DMS153 (cell line): ENCODE measurements around the gene FARS2.

Source experiments
- DNase-seq: peaks from one replicate; lab custom pipeline; 2025; lab: John Stamatoyannopoulos, UW

The FARS2 gene

DNA sequence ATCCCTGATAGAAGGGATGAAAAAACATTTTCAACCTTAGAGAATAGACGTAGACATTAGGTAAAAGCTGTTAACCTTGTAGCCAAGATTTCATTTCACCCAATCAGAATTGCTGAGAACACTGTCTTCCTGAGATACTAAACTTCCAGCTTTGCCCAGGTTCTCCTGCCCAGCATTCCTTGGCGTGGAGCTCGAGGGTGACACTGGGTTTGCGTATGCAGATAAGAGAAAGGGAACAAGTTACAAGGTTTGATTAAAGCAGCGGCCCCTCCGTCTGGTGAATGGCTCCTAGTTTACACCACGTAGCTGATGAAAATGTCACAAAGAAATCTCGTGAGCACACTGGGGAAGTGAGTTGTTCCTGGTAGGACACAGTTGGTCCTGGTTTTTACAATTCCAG is 247.8 kb downstream of the FARS2 start:
- DNase-seq, result no peak

GRCh38 chr6:5510331-5511133 is 249.2 kb downstream of the FARS2 start:
- DNase-seq, result no peak

GRCh38 chr6:5511954-5512353 is 250.6 kb downstream of the FARS2 start:
- no peak for DNase-seq

- no peak for DNase-seq
These were observed 251.1 kb downstream of the FARS2 start for GRCh38 chr6:5512422-5512821.

DNA sequence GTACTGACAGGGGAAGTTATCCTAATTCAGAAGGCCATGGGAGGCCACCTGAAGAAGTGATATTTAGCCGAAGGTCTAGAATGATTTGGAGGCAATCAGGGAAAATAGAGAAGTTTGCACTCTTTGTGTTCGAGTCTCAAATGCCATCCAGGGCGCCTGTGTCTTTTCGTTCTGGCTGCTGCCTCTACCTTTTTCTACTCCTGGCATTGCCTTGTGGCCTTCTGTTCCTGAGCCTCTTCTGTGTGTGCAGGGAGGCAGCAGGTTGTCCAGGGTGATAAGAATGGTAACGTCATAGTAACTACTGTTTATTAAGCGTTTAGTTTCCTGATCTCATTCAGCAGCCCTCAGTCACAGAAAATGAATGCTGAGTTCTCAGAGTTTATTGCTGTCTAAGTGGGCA is 252.1 kb downstream of the FARS2 start:
- DNase-seq, result peak; percentile 83

- DNase-seq, result no peak
These were observed 253.0 kb downstream of the FARS2 start for GRCh38 chr6:5514353-5514752.

- no peak for DNase-seq
These were observed 253.9 kb downstream of the FARS2 start for GRCh38 chr6:5515200-5515599.

DNA sequence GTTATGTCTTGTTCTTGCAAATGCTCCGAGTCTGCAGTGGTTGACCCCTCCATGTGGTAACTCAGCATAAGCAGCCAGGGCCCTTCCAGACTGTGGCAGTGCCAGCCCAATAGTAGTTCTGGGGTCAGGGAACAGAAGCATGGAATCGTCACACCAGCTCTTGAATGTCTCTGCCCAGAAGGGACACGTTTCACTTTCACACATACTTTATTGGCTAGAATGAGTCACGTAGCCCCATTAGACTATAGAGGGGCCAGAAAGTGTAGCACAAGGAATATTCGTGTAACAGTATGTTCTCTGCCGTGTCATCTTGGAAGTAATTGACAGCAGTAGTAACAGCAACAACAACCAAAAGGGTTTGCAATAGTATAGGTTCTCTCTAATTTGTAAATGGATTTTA is 254.7 kb downstream of the FARS2 start:
- no peak for DNase-seq

DNA sequence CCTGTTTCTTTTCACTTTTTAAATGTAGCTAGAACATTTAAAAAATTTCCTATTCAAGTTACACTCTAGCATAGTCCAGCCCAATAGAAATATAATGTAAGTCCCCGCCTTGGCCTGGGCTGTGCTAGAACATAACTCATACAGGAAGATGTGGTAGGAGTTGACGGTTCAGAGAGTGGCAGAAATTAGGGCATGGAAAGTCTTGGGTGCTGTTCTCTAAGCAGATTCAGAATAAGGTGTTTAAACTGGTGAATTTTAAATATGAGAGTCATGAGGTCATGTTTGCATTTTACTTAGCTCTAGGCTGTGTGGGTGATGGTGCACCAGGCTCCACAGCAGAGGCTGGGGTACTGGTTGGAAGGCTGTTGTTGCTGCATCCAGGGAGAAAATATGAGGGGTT is 256.5 kb downstream of the FARS2 start:
- no peak for DNase-seq

GRCh38 chr6:5518936-5519491 is 257.7 kb downstream of the FARS2 start:
- no peak for DNase-seq

GRCh38 chr6:5520796-5521195 is 259.5 kb downstream of the FARS2 start:
- DNase-seq, result no peak

- no peak for DNase-seq
These were observed 260.0 kb downstream of the FARS2 start for GRCh38 chr6:5521322-5521721.

DNA sequence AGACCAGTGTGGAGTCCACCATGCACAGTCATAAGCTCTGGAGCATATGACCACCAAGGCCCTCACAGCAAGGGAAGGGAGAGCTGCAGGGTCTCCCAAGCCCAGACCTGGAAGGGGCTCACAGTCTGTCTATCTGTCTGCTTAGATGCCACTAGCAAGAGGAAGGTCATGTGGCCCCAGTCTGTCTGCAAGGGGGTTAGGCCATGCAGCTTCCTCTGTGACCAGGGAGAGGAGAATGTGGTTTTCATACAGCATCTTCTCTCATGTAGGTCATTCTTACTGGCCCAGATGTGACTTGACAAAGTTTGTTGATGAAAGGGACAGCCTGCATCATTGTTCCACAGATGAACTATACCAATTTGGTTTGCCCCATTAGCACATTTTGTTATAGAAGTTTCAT is 260.8 kb downstream of the FARS2 start:
- DNase-seq, result no peak

- DNase-seq, result no peak
These were observed 262.8 kb downstream of the FARS2 start for GRCh38 chr6:5524110-5524509.

GRCh38 chr6:5525209-5525608 is 263.9 kb downstream of the FARS2 start:
- DNase-seq, result no peak

DNA sequence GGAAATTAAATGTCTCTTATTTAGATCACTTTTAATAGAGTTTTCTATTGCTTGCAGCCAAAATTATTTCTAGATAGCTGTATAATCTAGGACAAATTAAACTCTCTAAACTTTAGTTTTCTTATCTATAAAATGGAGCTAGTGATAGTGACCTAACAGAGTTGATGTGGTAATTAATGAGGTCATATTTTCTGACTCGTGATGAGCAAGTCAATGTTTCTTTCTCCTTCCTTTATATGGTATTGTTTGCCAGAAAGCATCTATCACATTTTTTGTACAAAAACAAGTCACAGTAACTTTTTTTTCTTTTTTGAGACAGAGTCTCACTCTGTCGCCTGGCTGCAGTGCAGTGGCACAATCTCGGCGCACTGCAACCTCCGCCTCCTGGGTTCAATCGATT is 267.7 kb downstream of the FARS2 start:
- DNase-seq, result no peak

GRCh38 chr6:5529733-5530132 is 268.4 kb downstream of the FARS2 start:
- DNase-seq, result no peak

DNA sequence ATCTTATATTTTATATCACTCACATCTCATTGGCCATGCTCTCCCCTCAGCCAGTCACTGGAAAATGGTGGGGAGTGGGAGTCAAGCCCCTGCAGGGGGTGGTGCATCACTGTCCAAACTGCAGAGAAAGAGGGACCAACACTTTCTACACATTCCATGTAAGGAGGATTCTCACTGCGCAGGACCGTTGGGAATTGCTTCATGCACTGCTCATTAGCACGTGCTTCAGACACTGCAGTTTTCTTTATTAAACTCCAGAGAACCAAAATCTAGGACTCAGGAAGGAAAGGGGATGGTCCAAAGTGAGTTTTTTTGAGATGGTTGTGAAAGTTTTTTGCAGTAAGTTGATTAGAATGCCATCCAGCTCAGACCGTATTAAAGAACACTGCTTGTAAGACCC is 269.8 kb downstream of the FARS2 start:
- no peak for DNase-seq

- DNase-seq, result no peak
These were observed 270.6 kb downstream of the FARS2 start for GRCh38 chr6:5531853-5532375.

GRCh38 chr6:5532941-5533340 is 271.6 kb downstream of the FARS2 start:
- DNase-seq, result no peak

DNA sequence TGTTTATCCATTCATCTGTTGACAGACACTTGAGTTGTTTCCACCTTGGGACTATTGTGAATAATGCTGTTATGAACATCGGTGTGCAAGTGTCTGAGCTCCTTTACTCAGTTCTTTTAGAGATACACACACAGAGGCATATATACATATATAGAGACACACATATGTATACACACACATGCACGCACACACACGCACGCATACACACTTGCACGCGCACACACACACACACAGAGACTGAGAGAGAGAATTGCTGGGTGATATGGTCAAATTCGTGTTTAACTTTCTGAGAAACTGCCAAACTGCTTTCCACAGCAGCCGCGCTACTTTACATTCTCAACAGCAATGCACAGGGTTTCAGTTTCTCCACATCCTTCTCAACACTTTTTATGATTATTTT is 273.3 kb downstream of the FARS2 start:
- no peak for DNase-seq

- DNase-seq, result no peak
These were observed 275.3 kb downstream of the FARS2 start for GRCh38 chr6:5536644-5537043.

GRCh38 chr6:5537132-5537531 is 275.8 kb downstream of the FARS2 start:
- no peak for DNase-seq

DNA sequence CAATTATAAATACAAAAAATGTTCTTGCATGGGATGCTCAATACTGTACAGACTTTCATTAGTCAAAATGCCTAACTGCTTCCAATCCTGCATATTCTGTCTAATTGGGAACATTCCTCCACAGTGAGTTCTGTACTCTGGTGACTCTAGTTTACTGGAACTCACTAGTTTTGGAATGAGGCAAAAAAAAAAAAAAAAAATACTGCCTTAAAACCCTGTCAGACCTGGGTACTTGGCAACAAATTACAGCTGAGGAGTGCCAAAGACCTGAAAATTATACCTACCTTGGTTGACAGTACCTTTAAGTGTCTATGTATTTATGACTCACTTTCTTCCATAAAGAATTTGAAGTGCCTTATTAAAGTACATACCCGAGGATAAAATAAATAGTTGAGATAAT is 276.7 kb downstream of the FARS2 start:
- no peak for DNase-seq
